Measurements from ENCODE around the gene SUSD1.
"Not testable (repeated sequence)": the region's sequence is repeated elsewhere in the genome, so short reads cannot be mapped to it uniquely, and the experiment has no call there.

DNA sequence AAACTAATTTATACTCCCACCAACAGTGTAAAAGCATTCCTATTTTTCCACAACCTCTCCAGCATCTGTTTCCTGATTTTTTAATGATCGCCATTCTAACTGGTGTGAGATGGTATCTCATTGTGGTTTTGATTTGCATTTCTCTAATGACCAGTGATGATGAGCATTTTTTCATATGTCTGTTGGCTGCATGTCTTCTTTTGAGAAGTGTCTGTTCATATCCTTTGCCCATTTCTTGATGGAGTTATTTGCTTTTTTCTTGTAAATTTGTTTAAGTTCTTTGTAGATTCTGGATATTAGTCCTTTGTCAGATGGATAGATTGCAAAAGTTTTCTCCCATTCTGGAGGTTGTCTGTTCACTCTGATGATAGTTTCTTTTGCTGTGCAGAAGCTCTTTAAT, 15.2 kb upstream of the SUSD1 start:
- TF ChIP-seq, protein P1, sequence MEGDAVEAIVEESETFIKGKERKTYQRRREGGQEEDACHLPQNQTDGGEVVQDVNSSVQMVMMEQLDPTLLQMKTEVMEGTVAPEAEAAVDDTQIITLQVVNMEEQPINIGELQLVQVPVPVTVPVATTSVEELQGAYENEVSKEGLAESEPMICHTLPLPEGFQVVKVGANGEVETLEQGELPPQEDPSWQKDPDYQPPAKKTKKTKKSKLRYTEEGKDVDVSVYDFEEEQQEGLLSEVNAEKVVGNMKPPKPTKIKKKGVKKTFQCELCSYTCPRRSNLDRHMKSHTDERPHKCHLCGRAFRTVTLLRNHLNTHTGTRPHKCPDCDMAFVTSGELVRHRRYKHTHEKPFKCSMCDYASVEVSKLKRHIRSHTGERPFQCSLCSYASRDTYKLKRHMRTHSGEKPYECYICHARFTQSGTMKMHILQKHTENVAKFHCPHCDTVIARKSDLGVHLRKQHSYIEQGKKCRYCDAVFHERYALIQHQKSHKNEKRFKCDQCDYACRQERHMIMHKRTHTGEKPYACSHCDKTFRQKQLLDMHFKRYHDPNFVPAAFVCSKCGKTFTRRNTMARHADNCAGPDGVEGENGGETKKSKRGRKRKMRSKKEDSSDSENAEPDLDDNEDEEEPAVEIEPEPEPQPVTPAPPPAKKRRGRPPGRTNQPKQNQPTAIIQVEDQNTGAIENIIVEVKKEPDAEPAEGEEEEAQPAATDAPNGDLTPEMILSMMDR (IDR thresholded peaks at IDR 0.05): not testable (repeated sequence)
- TF ChIP-seq POLR2A, POLR2AphosphoS5, EP300 (IDR thresholded peaks at IDR 0.05): not testable (repeated sequence)

Measured in stomach (tissue), 4 donors.